ENCODE results near the gene PCSK4.
"Not testable (repeated sequence)": the region's sequence is repeated elsewhere in the genome, so short reads cannot be mapped to it uniquely, and the experiment has no call there.

The PCSK4 gene

GRCh38 chr19:1490311-1491113 is at the start of gene PCSK4:
PCSK4 (minus strand) TSS chr19:1490350; CDS start chr19:1490346, 4 bp downstream.
- H3K4me3 ChIP-seq (ENCODE audit: low read depth, low read length): peak within 1 kb of the TSS; percentile 65
- DNase-seq (ENCODE audit: low read depth): peak; percentile 99
- TF ChIP-seq CTCF (conservative IDR thresholded peaks at IDR 0.05; ENCODE audit: low read depth, low read length): no peak

GRCh38 chr19:1539749-1540148 is 49.6 kb upstream of the PCSK4 start:
- not testable (repeated sequence) for DNase-seq (ENCODE audit: low read depth); H3K4me3 ChIP-seq (ENCODE audit: low read depth, low read length)

GRCh38 chr19:1538978-1539377 is 48.8 kb upstream of the PCSK4 start:
- H3K4me3 ChIP-seq (ENCODE audit: low read depth, low read length): no peak overlapping the region
- no peak for TF ChIP-seq CTCF (conservative IDR thresholded peaks at IDR 0.05; ENCODE audit: low read depth, low read length)
- DNase-seq (ENCODE audit: low read depth): peak; percentile 26

- not testable (repeated sequence) for H3K4me3 ChIP-seq (ENCODE audit: low read depth, low read length); DNase-seq (ENCODE audit: low read depth)
Measured at GRCh38 chr19:1535699-1536098, 45.5 kb upstream of the PCSK4 start.

- TF ChIP-seq CTCF (conservative IDR thresholded peaks at IDR 0.05; ENCODE audit: low read depth, low read length): no peak
- no peak for DNase-seq (ENCODE audit: low read depth)
- no peak overlapping the region for H3K4me3 ChIP-seq (ENCODE audit: low read depth, low read length)
Measured at GRCh38 chr19:1534972-1535371, 44.8 kb upstream of the PCSK4 start.

GRCh38 chr19:1533510-1534150 is 43.5 kb upstream of the PCSK4 start:
- no peak for TF ChIP-seq CTCF (conservative IDR thresholded peaks at IDR 0.05; ENCODE audit: low read depth, low read length)
- DNase-seq (ENCODE audit: low read depth): no peak
- no peak overlapping the region for H3K4me3 ChIP-seq (ENCODE audit: low read depth, low read length)

- TF ChIP-seq CTCF (conservative IDR thresholded peaks at IDR 0.05; ENCODE audit: low read depth, low read length): no peak
- no peak overlapping the region for H3K4me3 ChIP-seq (ENCODE audit: low read depth, low read length)
- DNase-seq (ENCODE audit: low read depth): no peak
Measured at GRCh38 chr19:1532003-1532402, 41.9 kb upstream of the PCSK4 start.

- TF ChIP-seq CTCF (conservative IDR thresholded peaks at IDR 0.05; ENCODE audit: low read depth, low read length): no peak
- no peak for DNase-seq (ENCODE audit: low read depth)
Measured at GRCh38 chr19:1531587-1531986, 41.4 kb upstream of the PCSK4 start.

GRCh38 chr19:1530856-1531255 is 40.7 kb upstream of the PCSK4 start:
- not testable (repeated sequence) for H3K4me3 ChIP-seq (ENCODE audit: low read depth, low read length); DNase-seq (ENCODE audit: low read depth)

More at GRCh38 chr19:1531587-1531986, 41.4 kb upstream of the PCSK4 start:
- no peak overlapping the region for H3K4me3 ChIP-seq (ENCODE audit: low read depth, low read length)

Data from choroid plexus epithelial cell (primary cell).